Psoas muscle (tissue), 8 donors: Measurements from ENCODE around the gene GTF2I. TPM values are rescaled to one million over a fixed set of nuclear protein-coding genes. Genes with fewer than 3 reads are reported as not detected.
"Not testable (repeated sequence)": the region's sequence is repeated elsewhere in the genome, so short reads cannot be mapped to it uniquely, and the experiment has no call there.

Experiments used
- ATAC-seq, 4 donors: fragments of 200-7000 bp; cut with Tn5 transposase; one replicate each; pipeline ENCODE4 v1.9.1; 2020; ENCODE audit warnings: moderate library complexity in 3 of 4, mild to moderate bottlenecking in 2 of 4
- DNase-seq, 2 donors: peaks; one replicate each; pipeline ENCODE4 v3.0.0-alpha.2; 2020
- H3K27ac ChIP-seq: fragments of 200-600 bp; one replicate; pipeline ENCODE4 v1.8.0; 2022
- H3K27me3 ChIP-seq, 3 donors: fragments of 200-600 bp in 1 of 3; one replicate each; pipeline versions ENCODE4 v1.6.1 to v1.8.0; 2013 to 2022; ENCODE audit warnings: low read length in 2 of 3, mild to moderate bottlenecking in 2 of 3, moderate library complexity in 1 of 3; ENCODE audit not compliant: insufficient read depth in 3 of 3
- H3K36me3 ChIP-seq, 2 donors: fragments of 200-600 bp in 1 of 2; one replicate each; pipeline versions ENCODE4 v1.6.1 to v1.8.0; 2013 to 2022; ENCODE audit warnings: low read depth in 1 of 2, mild to moderate bottlenecking in 1 of 2, moderate library complexity in 1 of 2; ENCODE audit not compliant: insufficient read depth in 1 of 2
- H3K4me1 ChIP-seq: fragments of 200-600 bp; one replicate; pipeline ENCODE4 v1.8.0; 2022
- H3K4me3 ChIP-seq: fragments of 200-600 bp; one replicate; pipeline ENCODE4 v1.8.0; 2022; ENCODE audit warnings: mild to moderate bottlenecking
- H3K9me3 ChIP-seq: fragments of 200-600 bp; one replicate; pipeline ENCODE4 v1.8.0; 2022
- CTCF ChIP-seq: fragments of 200-600 bp; IDR thresholded peaks from one replicate; pipeline ENCODE4 v1.8.0; 2022; ENCODE audit warnings: antibody characterized with exemption
- WGBS, 3 donors: extraction: QIAGEN DNeasy Blood & Tissue Kit; methylation state at CpG; one replicate each; pipeline versions ENCODE4 v1.1.6 to v1.1.7; 2013; 5-methylcytosine and 5-hydroxymethylcytosine counted together
- intact Hi-C, 2 donors: fragments of 100-400 bp; cut with DNase I; formaldehyde crosslinking; loops; one replicate each; pipeline versions ENCODE4 v1.11.0 to v1.14.2; 2022
- polyA plus RNA-seq, 3 donors: library from polyadenylated mRNA; stranded (reverse); fragments of 200-250 nt; gene quantifications; one replicate each; pipeline ENCODE4 v1.2.3, GENCODE V29; 2013
- total RNA-seq, 4 donors: library from RNA; stranded (reverse); fragmentation: NEBNext Ultra II Directional in 2 of 4; extraction: Animal tissue kit (Norgen Biotek cat#: 25700) in 2 of 4; gene quantifications; one replicate each; pipeline versions ENCODE4 v1.2.1 to v1.2.4, GENCODE V29; 2021 to 2023
- donor health status: healthy with polysubstance abuse.
- donor health status: DM: no; HTN: no; CAD: no; lungs with moderate emphysema.
- donor health status: Bipolar disorder and iron deficiency.
- donor health status: healthy.
- donor health status: DM: yes; HTN: yes; CAD: no.
- donor health status: DM: no; HTN: no; CAD: no.
- donor health status: DM: no; HTN: no; CAD: no.
- donor health status: DM: yes; HTN: yes; CAD: no.

GTF2I gene
- total and polyA plus RNA-seq, 7 donors = 29.2 to 191 (median 96.4) TPM

- Histone ChIP-seq H3K4me3 (peak overlapping the region; percentile 100), H3K27ac (peak overlapping the region; percentile 100), H3K36me3 (peaks cover 3 to 12% of the 10 kb centered on the region in 2 donors), H3K27me3 (no peaks in the 10 kb centered on the region), H3K9me3 (no peaks in the 10 kb centered on the region), H3K4me1 (peaks cover 49% of the 10 kb centered on the region)
- 1 to 6% (median 3%) methylated on average over 33 to 108 of the region's 108 CpGs for WGBS, 3 donors
- intact Hi-C loops = loop anchor here in 1 of 2 donors (5.0 kb wide), 1 partner anchor 41 kb away; no protein-coding TSS in a partner anchor
- TF ChIP-seq CTCF = no peak
- ATAC-seq (peak; percentile 65 to 79 (median 76)), DNase-seq (peak; percentile 95 to 96)
These were observed 873 bp downstream of the GTF2I start for GRCh38 chr7:74658178-74659004.

GRCh38 chr7:74660202-74660601 lies 2.7 kb downstream of the GTF2I start:
- not testable (repeated sequence) for ATAC-seq, H3K9me3 ChIP-seq, DNase-seq, H3K27me3 ChIP-seq
- peak overlapping the region; percentile 100 for H3K4me3 ChIP-seq
- intact Hi-C loops = loop anchor here in 1 of 2 donors (5.0 kb wide), 1 partner anchor 198 kb away; no protein-coding TSS in a partner anchor
- peaks cover 64% of the 10 kb centered on the region for H3K4me1 ChIP-seq
- H3K36me3 ChIP-seq = peaks cover 3 to 19% of the 10 kb centered on the region in 2 donors
- WGBS, 3 donors = 71 to 81% (median 73%) methylated on average over 18 of the region's 18 CpGs
- peak overlapping the region; percentile 100 for H3K27ac ChIP-seq

GRCh38 chr7:74661836-74662794 lies 4.6 kb downstream of the GTF2I start:
- not testable (repeated sequence) for H3K9me3 ChIP-seq, H3K27me3 ChIP-seq, DNase-seq
- intact Hi-C loops = loop anchor here in 1 of 2 donors (5.0 kb wide), 1 partner anchor 200 kb away; no protein-coding TSS in a partner anchor
- ATAC-seq = peak in 3 of 4 donors; percentile 34 to 58 (median 42)
- Histone ChIP-seq H3K27ac (peak overlapping the region; percentile 100), H3K36me3 (peaks cover 3 to 31% of the 10 kb centered on the region in 2 donors), H3K4me1 (peaks cover 68% of the 10 kb centered on the region), H3K4me3 (peak overlapping the region; percentile 100)
- WGBS, 3 donors = 46 to 66% (median 49%) methylated on average over 21 of the region's 21 CpGs

GRCh38 chr7:74665296-74665938 lies 7.9 kb downstream of the GTF2I start:
- WGBS, 3 donors = 69 to 86% (median 75%) methylated on average over 12 of the region's 12 CpGs
- no peak for TF ChIP-seq CTCF
- H3K4me1 ChIP-seq = peaks cover 63% of the 10 kb centered on the region

GRCh38 chr7:74667013-74667412 lies 9.5 kb downstream of the GTF2I start:
- H3K27me3 ChIP-seq, DNase-seq, ATAC-seq, H3K9me3 ChIP-seq, intact Hi-C loops, H3K4me3 ChIP-seq: not testable (repeated sequence)
- WGBS, 3 donors = 79 to 90% (median 80%) methylated on average over 7 of the region's 7 CpGs
- Histone ChIP-seq H3K27ac (peak overlapping the region; percentile 100), H3K4me1 (peaks cover 59% of the 10 kb centered on the region), H3K36me3 (peaks cover 0 to 27% of the 10 kb centered on the region in 2 donors)

More at GRCh38 chr7:74665296-74665938, 7.9 kb downstream of the GTF2I start:
- H3K36me3 ChIP-seq = peaks cover 0 to 27% of the 10 kb centered on the region in 2 donors
- intact Hi-C loops = no loop called here
- DNase-seq = no peak
- no peak overlapping the region for H3K4me3 ChIP-seq
- no peaks in the 10 kb centered on the region for H3K27me3 ChIP-seq
- H3K9me3 ChIP-seq = no peaks in the 10 kb centered on the region
- no peak for ATAC-seq
- peak overlapping the region; percentile 100 for H3K27ac ChIP-seq

GRCh38 chr7:74667520-74667919 lies 10.0 kb downstream of the GTF2I start:
- ATAC-seq, H3K4me3 ChIP-seq, H3K27me3 ChIP-seq, H3K9me3 ChIP-seq, DNase-seq, intact Hi-C loops: not testable (repeated sequence)
- Histone ChIP-seq H3K4me1 (peaks cover 64% of the 10 kb centered on the region), H3K36me3 (peaks cover 0 to 27% of the 10 kb centered on the region in 2 donors), H3K27ac (peak overlapping the region; percentile 50)
- 85 to 87% (median 87%) methylated on average over 5 of the region's 5 CpGs for WGBS, 3 donors
